Neuron (in vitro differentiated cells): ENCODE data around the gene TFCP2L1.

Source experiments
- H2AFZ ChIP-seq: one replicate; pipeline ENCODE4 v1.6.1; 2013; ENCODE audit warnings: low read depth, mild to moderate bottlenecking, inconsistent platforms, low read length, moderate library complexity
- H3K27me3 ChIP-seq: one replicate; pipeline ENCODE4 v1.6.1; 2013; ENCODE audit warnings: low read length; ENCODE audit not compliant: insufficient read depth
- H3K36me3 ChIP-seq: one replicate; pipeline ENCODE4 v1.6.1; 2013; ENCODE audit warnings: low read length; ENCODE audit not compliant: insufficient read depth
- H3K4me1 ChIP-seq: one replicate; pipeline ENCODE4 v1.6.1; 2013; ENCODE audit warnings: low read length; ENCODE audit not compliant: insufficient read depth
- H3K4me3 ChIP-seq: 2 replicates; pipeline ENCODE4 v1.5.1; 2013; ENCODE audit warnings: mild to moderate bottlenecking, low read length, moderate library complexity
- H3K9me3 ChIP-seq: one replicate; pipeline ENCODE4 v1.6.1; 2013; ENCODE audit warnings: low read length

Gene TFCP2L1

GRCh38 chr2:121241466-121241865 is 43.5 kb downstream of the TFCP2L1 start:
- H3K4me1 ChIP-seq = no peaks in the 10 kb centered on the region
- H3K9me3 ChIP-seq = no peaks in the 10 kb centered on the region
- no peaks in the 10 kb centered on the region for H3K36me3 ChIP-seq
- H2AFZ ChIP-seq = no peak overlapping the region
- H3K27me3 ChIP-seq = peaks cover 19% of the 10 kb centered on the region
- no peak overlapping the region for H3K4me3 ChIP-seq

- H3K36me3 ChIP-seq = no peaks in the 10 kb centered on the region
- no peaks in the 10 kb centered on the region for H3K9me3 ChIP-seq
- H3K27me3 ChIP-seq = peaks cover 19% of the 10 kb centered on the region
- H2AFZ ChIP-seq = no peak overlapping the region
- H3K4me3 ChIP-seq = no peak overlapping the region
- H3K4me1 ChIP-seq = no peaks in the 10 kb centered on the region
Observed at GRCh38 chr2:121240436-121240835, 44.6 kb downstream of the TFCP2L1 start.

- no peaks in the 10 kb centered on the region for H3K36me3 ChIP-seq
- no peak overlapping the region for H2AFZ ChIP-seq
- no peak overlapping the region for H3K4me3 ChIP-seq
- peaks cover 19% of the 10 kb centered on the region for H3K27me3 ChIP-seq
- no peaks in the 10 kb centered on the region for H3K9me3 ChIP-seq
- H3K4me1 ChIP-seq = no peaks in the 10 kb centered on the region
Observed at GRCh38 chr2:121239969-121240368, 45.0 kb downstream of the TFCP2L1 start.

- Histone ChIP-seq H2AFZ (no peak overlapping the region), H3K4me3 (no peak overlapping the region), H3K9me3 (no peaks in the 10 kb centered on the region), H3K4me1 (no peaks in the 10 kb centered on the region), H3K27me3 (peaks cover 19% of the 10 kb centered on the region), H3K36me3 (no peaks in the 10 kb centered on the region)
Observed at GRCh38 chr2:121239471-121239870, 45.5 kb downstream of the TFCP2L1 start.

- Histone ChIP-seq H3K27me3 (peaks cover 19% of the 10 kb centered on the region), H2AFZ (no peak overlapping the region), H3K9me3 (no peaks in the 10 kb centered on the region), H3K4me1 (no peaks in the 10 kb centered on the region), H3K36me3 (no peaks in the 10 kb centered on the region), H3K4me3 (no peak overlapping the region)
Observed at GRCh38 chr2:121238828-121239227, 46.2 kb downstream of the TFCP2L1 start.

GRCh38 chr2:121237980-121238665 is 46.9 kb downstream of the TFCP2L1 start:
- peaks cover 17% of the 10 kb centered on the region for H3K27me3 ChIP-seq
- no peak overlapping the region for H3K4me3 ChIP-seq
- no peak overlapping the region for H2AFZ ChIP-seq
- no peaks in the 10 kb centered on the region for H3K36me3 ChIP-seq
- no peaks in the 10 kb centered on the region for H3K9me3 ChIP-seq
- no peaks in the 10 kb centered on the region for H3K4me1 ChIP-seq

GRCh38 chr2:121237336-121237979 is 47.5 kb downstream of the TFCP2L1 start:
- H3K4me1 ChIP-seq = no peaks in the 10 kb centered on the region
- peaks cover 16% of the 10 kb centered on the region for H3K27me3 ChIP-seq
- H3K9me3 ChIP-seq = no peaks in the 10 kb centered on the region
- no peaks in the 10 kb centered on the region for H3K36me3 ChIP-seq
- no peak overlapping the region for H2AFZ ChIP-seq
- no peak overlapping the region for H3K4me3 ChIP-seq

GRCh38 chr2:121236650-121237180 is 48.3 kb downstream of the TFCP2L1 start:
- Histone ChIP-seq H3K4me1 (no peaks in the 10 kb centered on the region), H3K9me3 (no peaks in the 10 kb centered on the region), H3K27me3 (peaks cover 16% of the 10 kb centered on the region), H3K36me3 (no peaks in the 10 kb centered on the region), H2AFZ (no peak overlapping the region), H3K4me3 (no peak overlapping the region)

- no peak overlapping the region for H3K4me3 ChIP-seq
- no peak overlapping the region for H2AFZ ChIP-seq
- no peaks in the 10 kb centered on the region for H3K9me3 ChIP-seq
- no peaks in the 10 kb centered on the region for H3K4me1 ChIP-seq
- H3K36me3 ChIP-seq = no peaks in the 10 kb centered on the region
- peaks cover 16% of the 10 kb centered on the region for H3K27me3 ChIP-seq
Observed at GRCh38 chr2:121236101-121236640, 48.8 kb downstream of the TFCP2L1 start.

- Histone ChIP-seq H3K9me3 (no peaks in the 10 kb centered on the region), H3K4me1 (no peaks in the 10 kb centered on the region), H3K4me3 (no peak overlapping the region), H2AFZ (no peak overlapping the region), H3K27me3 (peaks cover 12% of the 10 kb centered on the region), H3K36me3 (no peaks in the 10 kb centered on the region)
Observed at GRCh38 chr2:121235542-121235941, 49.5 kb downstream of the TFCP2L1 start.

- Histone ChIP-seq H3K9me3 (no peaks in the 10 kb centered on the region), H2AFZ (no peak overlapping the region), H3K27me3 (peaks cover 6% of the 10 kb centered on the region), H3K36me3 (no peaks in the 10 kb centered on the region), H3K4me1 (no peaks in the 10 kb centered on the region), H3K4me3 (no peak overlapping the region)
Observed at GRCh38 chr2:121234791-121235190, 50.2 kb downstream of the TFCP2L1 start.

- no peaks in the 10 kb centered on the region for H3K27me3 ChIP-seq
- no peaks in the 10 kb centered on the region for H3K9me3 ChIP-seq
- no peak overlapping the region for H2AFZ ChIP-seq
- no peaks in the 10 kb centered on the region for H3K36me3 ChIP-seq
- H3K4me1 ChIP-seq = no peaks in the 10 kb centered on the region
- H3K4me3 ChIP-seq = no peak overlapping the region
Observed at GRCh38 chr2:121234144-121234543, 50.9 kb downstream of the TFCP2L1 start.

GRCh38 chr2:121233486-121234110 is 51.4 kb downstream of the TFCP2L1 start:
- no peaks in the 10 kb centered on the region for H3K36me3 ChIP-seq
- H3K9me3 ChIP-seq = no peaks in the 10 kb centered on the region
- no peaks in the 10 kb centered on the region for H3K27me3 ChIP-seq
- H3K4me3 ChIP-seq = no peak overlapping the region
- H2AFZ ChIP-seq = no peak overlapping the region
- no peaks in the 10 kb centered on the region for H3K4me1 ChIP-seq
